Nephron progenitor cell (in vitro differentiated cells): ENCODE data around the gene SCGB1D2.
A peak's percentile ranks its signal among the peaks of the same experiment; 100 is the strongest.
"Not testable (repeated sequence)": the region's sequence is repeated elsewhere in the genome, so short reads cannot be mapped to it uniquely, and the experiment has no call there.

Experiments
- DNase-seq: peaks from one replicate; pipeline ENCODE4 v3.0.0; 2021
- H3K27ac Mint-ChIP-seq: 2 replicates; pipeline ENCODE4 v1.8.0; 2021; ENCODE audit warnings: mild to moderate bottlenecking, moderate library complexity, mixed read lengths
- H3K27me3 Mint-ChIP-seq: 2 replicates; pipeline ENCODE4 v1.8.0; 2021; ENCODE audit warnings: mild to moderate bottlenecking, low read depth, mixed read lengths; ENCODE audit not compliant: poor library complexity
- H3K36me3 Mint-ChIP-seq: 2 replicates; pipeline ENCODE4 v1.8.0; 2021; ENCODE audit warnings: low read depth, mixed read lengths
- H3K4me1 Mint-ChIP-seq: 2 replicates; pipeline ENCODE4 v1.8.0; 2021; ENCODE audit warnings: mixed read lengths
- H3K4me3 Mint-ChIP-seq: 2 replicates; pipeline ENCODE4 v1.8.0; 2021; ENCODE audit warnings: mild to moderate bottlenecking, moderate library complexity, mixed read lengths
- H3K9me3 Mint-ChIP-seq: 2 replicates; pipeline ENCODE4 v1.8.0; 2021; ENCODE audit warnings: mild to moderate bottlenecking, moderate library complexity, mixed read lengths
- CTCF ChIP-seq: fragments of 200-600 bp; sonication (generic); IDR thresholded peaks from 2 replicates; pipeline ENCODE4 v1.5.0; 2021; ENCODE audit warnings: antibody characterized with exemption

Gene SCGB1D2

GRCh38 chr11:62204430-62204829 lies 37.6 kb upstream of the SCGB1D2 start:
- H3K36me3 Mint-ChIP-seq, result no peaks in the 10 kb centered on the region
- no peaks in the 10 kb centered on the region for H3K4me1 Mint-ChIP-seq
- H3K9me3 Mint-ChIP-seq, result no peaks in the 10 kb centered on the region
- no peak for DNase-seq
- H3K4me3 Mint-ChIP-seq, result no peak overlapping the region
- no peak overlapping the region for H3K27ac Mint-ChIP-seq
- no peak for TF ChIP-seq CTCF
- peaks cover 35% of the 10 kb centered on the region for H3K27me3 Mint-ChIP-seq

GRCh38 chr11:62205441-62205840 lies 36.6 kb upstream of the SCGB1D2 start:
- H3K4me1 Mint-ChIP-seq, result no peaks in the 10 kb centered on the region

GRCh38 chr11:62206276-62207066 lies 35.6 kb upstream of the SCGB1D2 start:
- DNase-seq, H3K4me3 Mint-ChIP-seq, H3K9me3 Mint-ChIP-seq, H3K27ac Mint-ChIP-seq, H3K36me3 Mint-ChIP-seq, H3K4me1 Mint-ChIP-seq: not testable (repeated sequence)
- peaks cover 38% of the 10 kb centered on the region for H3K27me3 Mint-ChIP-seq

More at GRCh38 chr11:62205441-62205840, 36.6 kb upstream of the SCGB1D2 start:
- Mint-ChIP-seq H3K27ac (no peak overlapping the region), H3K9me3 (no peaks in the 10 kb centered on the region), H3K36me3 (no peaks in the 10 kb centered on the region), H3K27me3 (peaks cover 35% of the 10 kb centered on the region), H3K4me3 (no peak overlapping the region)
- TF ChIP-seq CTCF, result no peak
- DNase-seq, result no peak

- peaks cover 42% of the 10 kb centered on the region for H3K27me3 Mint-ChIP-seq
- H3K4me1 Mint-ChIP-seq, result no peaks in the 10 kb centered on the region
- no peak overlapping the region for H3K4me3 Mint-ChIP-seq
- TF ChIP-seq CTCF, result no peak
- no peak for DNase-seq
- no peaks in the 10 kb centered on the region for H3K36me3 Mint-ChIP-seq
- H3K27ac Mint-ChIP-seq, result no peak overlapping the region
- no peaks in the 10 kb centered on the region for H3K9me3 Mint-ChIP-seq
These were observed 33.3 kb upstream of the SCGB1D2 start for GRCh38 chr11:62208785-62209144.

GRCh38 chr11:62217191-62217748 lies 24.8 kb upstream of the SCGB1D2 start:
- no peak overlapping the region for H3K27ac Mint-ChIP-seq
- no peaks in the 10 kb centered on the region for H3K4me1 Mint-ChIP-seq
- H3K27me3 Mint-ChIP-seq, result peaks cover 37% of the 10 kb centered on the region
- DNase-seq, result no peak
- peak; percentile 44 for TF ChIP-seq CTCF
- no peaks in the 10 kb centered on the region for H3K36me3 Mint-ChIP-seq
- no peak overlapping the region for H3K4me3 Mint-ChIP-seq
- peaks cover 6% of the 10 kb centered on the region for H3K9me3 Mint-ChIP-seq

GRCh38 chr11:62221498-62221897 lies 20.5 kb upstream of the SCGB1D2 start:
- H3K4me3 Mint-ChIP-seq, result no peak overlapping the region
- H3K4me1 Mint-ChIP-seq, result peaks cover 6% of the 10 kb centered on the region
- no peak for DNase-seq
- H3K27ac Mint-ChIP-seq, result no peak overlapping the region
- TF ChIP-seq CTCF, result no peak
- peaks cover 30% of the 10 kb centered on the region for H3K9me3 Mint-ChIP-seq
- no peaks in the 10 kb centered on the region for H3K36me3 Mint-ChIP-seq
- H3K27me3 Mint-ChIP-seq, result peaks cover 17% of the 10 kb centered on the region
